ENCODE measurements around the gene PRRT1.

Gene PRRT1

DNA sequence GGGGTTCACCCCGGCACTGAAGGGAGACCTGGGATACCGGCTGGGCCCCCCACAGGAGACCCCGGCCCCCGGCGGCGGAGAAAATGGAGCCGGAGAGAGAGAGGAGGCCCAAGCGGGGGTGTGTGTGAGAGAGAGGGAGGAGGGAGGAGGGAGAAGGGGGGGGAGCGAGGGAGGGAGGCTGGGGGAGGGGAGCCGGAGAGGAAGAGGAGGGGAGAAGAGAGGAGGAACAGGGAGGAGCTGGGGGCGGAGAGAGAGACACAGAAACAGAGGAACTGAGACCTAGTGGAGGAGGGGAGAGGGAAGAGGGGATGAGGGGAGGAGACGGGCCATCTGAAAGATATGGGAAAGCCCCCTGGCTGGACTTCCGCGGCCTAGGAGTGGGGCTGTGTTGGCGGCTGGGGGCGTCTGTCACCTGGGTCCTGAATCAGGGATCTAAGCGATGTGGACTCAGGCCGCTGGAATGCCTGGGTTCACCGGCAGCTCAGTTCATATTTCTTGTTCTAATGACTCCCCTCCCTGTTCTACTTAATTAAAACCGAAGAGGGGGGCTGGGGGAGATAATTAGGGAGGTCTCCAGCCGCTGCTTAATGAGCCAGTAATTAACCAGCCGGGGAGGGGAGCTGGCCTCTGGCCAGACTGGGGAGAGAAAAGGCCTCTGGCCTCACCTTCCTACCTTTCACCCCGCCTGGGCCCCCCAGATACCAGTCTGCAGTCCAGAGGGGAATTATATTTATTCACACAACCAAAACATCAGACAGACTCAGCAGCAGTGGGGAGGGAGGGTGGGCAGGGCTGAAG, 38.5 kb upstream of the PRRT1 start, which contains the start of gene PBX2:
Gene PBX2 (minus strand): TSS at position 149 of the 798 bp plus-strand sequence. CDS start 287 bp downstream, outside the sequence.
- TF ChIP-seq, protein P1, sequence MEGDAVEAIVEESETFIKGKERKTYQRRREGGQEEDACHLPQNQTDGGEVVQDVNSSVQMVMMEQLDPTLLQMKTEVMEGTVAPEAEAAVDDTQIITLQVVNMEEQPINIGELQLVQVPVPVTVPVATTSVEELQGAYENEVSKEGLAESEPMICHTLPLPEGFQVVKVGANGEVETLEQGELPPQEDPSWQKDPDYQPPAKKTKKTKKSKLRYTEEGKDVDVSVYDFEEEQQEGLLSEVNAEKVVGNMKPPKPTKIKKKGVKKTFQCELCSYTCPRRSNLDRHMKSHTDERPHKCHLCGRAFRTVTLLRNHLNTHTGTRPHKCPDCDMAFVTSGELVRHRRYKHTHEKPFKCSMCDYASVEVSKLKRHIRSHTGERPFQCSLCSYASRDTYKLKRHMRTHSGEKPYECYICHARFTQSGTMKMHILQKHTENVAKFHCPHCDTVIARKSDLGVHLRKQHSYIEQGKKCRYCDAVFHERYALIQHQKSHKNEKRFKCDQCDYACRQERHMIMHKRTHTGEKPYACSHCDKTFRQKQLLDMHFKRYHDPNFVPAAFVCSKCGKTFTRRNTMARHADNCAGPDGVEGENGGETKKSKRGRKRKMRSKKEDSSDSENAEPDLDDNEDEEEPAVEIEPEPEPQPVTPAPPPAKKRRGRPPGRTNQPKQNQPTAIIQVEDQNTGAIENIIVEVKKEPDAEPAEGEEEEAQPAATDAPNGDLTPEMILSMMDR (IDR thresholded peaks at IDR 0.05) = no peak

- TF ChIP-seq, protein P1 (IDR thresholded peaks at IDR 0.05) = no peak
Measured at GRCh38 chr6:32189742-32190053, 38.0 kb upstream of the PRRT1 start.

DNA sequence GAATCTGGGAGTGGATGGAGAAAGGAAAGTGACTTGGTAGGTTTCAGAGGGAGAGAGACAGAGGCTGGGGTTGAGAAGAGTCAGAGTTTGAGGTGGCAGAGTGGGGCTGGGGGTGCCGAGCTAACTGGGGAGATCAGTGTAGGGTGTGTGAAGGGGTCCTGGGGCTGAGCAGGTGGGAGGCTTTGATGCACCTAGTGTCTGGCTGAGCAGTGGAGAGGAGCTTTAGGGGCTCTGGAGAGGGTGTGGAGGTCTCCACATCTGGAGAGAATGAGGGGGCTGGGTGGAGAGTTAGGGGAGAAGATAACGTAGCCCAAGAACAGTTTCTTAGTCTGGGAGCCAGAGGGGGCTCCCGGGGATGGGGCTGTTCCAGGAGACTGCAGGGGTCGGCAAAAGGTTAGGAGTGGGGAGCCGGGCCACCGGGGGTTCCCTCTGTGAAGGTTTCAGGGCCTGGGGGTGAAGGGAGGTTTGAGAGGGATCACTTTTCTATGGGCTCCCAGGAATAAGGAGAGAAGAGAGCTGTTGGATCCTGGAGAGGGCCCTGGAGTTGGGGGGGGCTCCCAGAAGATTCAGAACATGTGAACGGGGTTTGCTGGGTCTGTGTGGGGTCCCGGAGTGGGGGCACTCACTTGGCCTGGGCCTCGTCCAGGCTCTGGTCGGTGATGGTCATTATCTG, 37.5 kb upstream of the PRRT1 start:
- TF ChIP-seq, protein P1 (IDR thresholded peaks at IDR 0.05) = no peak

- TF ChIP-seq, protein P1 (IDR thresholded peaks at IDR 0.05) = no peak
Measured at GRCh38 chr6:32188381-32189068, 36.8 kb upstream of the PRRT1 start.

DNA sequence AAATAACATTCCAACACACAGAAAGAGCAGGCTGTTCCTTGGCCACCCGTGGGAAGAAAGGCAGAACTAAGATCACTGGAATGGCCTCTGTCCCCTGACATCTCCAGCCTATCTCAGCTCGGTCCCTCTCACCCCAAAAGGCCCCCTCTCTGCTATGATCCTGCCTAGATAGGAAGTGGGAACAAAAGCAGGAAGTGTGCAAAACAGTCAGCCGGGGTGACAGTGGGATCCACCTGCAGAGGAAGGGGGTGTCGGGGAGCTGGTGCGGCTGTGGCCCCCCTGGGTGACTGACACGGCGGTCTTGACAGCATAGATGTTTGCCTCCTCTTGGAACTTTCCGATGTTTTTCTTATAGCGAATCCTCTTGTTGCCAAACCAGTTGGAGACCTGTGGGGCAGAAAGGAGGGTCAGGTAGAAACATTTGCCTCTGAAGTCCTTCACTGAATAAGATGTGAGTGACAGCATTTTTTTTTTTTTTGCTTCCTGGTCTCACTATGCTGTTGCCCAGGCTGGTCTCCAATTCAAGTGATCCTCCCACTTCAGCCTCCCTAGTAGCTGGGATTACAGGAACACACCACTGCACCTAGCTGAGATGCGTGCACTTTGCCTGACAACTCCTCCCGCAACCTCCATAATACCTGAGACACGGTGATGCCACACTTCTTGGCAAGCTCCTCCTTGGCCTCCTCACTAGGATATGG, 35.4 kb upstream of the PRRT1 start:
- TF ChIP-seq, protein P1 (IDR thresholded peaks at IDR 0.05) = no peak

DNA sequence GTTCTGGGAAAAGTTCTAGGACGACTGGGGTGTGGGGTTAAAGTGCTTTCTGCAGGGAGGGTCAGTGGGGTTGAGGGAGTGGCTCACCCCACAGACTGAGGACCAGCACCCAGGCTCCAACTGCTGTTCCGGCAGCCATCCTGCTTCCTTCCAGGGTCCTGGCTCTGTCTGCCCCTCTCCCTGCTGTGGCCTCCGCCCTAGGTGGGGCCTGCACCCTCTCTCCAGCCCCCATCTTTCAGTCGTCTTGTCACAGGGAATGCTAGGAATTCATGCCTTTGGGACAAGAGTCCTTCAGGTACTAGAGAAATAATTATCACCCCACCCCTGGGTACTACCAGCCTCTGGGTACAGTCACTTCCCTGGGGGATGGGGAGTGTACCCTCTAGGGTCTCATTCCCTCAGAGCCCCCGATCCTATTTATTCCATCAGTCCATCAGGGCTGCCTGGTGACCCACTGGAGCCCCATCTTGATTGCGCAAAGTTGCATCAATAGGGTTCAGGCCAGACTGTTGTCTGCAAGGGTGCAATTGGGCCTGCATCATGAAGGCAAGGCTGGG, 32.4 kb upstream of the PRRT1 start, which contains the start of gene AGER:
Gene AGER (minus strand): TSS at position 170 of the 557 bp plus-strand sequence. CDS start 31 bp downstream, at position 139.
- TF ChIP-seq, protein P1 (IDR thresholded peaks at IDR 0.05) = no peak

All from LNCAP (cell line).